B cell (primary cell): Measurements from ENCODE around the gene CANT1.

ENCODE experiments used
- CTCF ChIP-seq: fragments of 200-600 bp; IDR thresholded peaks from one replicate; pipeline ENCODE4 v1.8.0; 2022; ENCODE audit warnings: antibody characterized with exemption, mild to moderate bottlenecking
- EZH2 ChIP-seq: IDR thresholded peaks from 2 replicates; pipeline ENCODE4 v1.6.1; 2012; ENCODE audit warnings: borderline replicate concordance, low read depth, mild to moderate bottlenecking, moderate library complexity, low read length; ENCODE audit not compliant: insufficient read depth, poor library complexity, severe bottlenecking

GRCh38 chr17:79022507-79022991 is 13.0 kb upstream of the CANT1 start:
- TF ChIP-seq CTCF, result no peak
- TF ChIP-seq EZH2, result no peak
